ENCODE measurements around the gene PAK6.

DNA sequence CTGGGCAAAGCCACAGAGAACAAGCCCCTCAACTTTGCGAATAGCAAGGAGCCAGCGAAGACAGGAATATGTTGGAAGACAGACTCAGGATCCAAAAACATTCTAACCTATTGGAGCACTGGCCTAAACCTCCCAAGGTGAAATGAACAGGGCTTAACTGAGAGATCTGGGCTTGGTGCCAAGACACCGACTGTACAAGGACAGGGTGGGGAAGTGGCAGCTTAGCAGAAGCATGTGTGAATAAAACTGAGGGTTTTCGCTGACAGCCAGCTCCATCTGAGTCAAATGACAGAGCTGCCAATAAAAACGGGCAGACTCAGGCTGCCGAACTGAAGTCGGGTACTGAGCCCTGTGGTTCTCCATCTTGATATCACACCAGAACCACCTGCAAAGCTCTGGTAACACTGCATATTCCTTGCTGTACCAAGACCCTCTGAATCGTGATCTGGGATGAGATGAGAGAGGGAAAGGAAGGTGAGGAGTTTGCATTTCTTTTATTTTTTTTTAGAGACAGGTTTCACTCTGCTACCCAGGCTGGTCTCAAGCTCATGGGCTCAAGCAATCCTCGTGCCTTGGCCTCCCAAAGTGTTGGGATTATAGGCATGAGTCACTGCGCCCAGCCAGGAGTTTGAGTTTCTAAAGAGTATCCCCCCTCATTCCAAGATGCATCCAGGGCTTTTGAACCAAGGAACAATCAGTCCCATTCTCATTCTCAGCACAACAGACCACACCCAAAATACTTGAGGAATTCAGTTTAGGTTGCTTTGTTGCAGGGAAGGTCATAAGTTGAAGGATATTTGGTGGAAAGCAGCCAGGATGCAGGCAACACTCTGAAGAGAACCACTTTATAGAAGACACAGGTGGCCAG is 74.9 kb downstream of the PAK6 start:
- no peak for TF ChIP-seq CTCF (IDR thresholded peaks at IDR 0.05; ENCODE audit: insufficient read depth, low read length)
- no peak for TF ChIP-seq POLR2AphosphoS5 (IDR thresholded peaks at IDR 0.05; ENCODE audit: low read depth)

All from HL-60 (cell line).